Epidermal melanocyte (primary cell): ENCODE results near the gene FER.
"Not testable (repeated sequence)": the region's sequence is repeated elsewhere in the genome, so short reads cannot be mapped to it uniquely, and the experiment has no call there.

Experiments
- DNase-seq: peaks from one replicate; pipeline ENCODE4 v3.0.0; 2011; ENCODE audit warnings: low spot score; ENCODE audit not compliant: insufficient read length

Gene FER

GRCh38 chr5:108747774-108748400 lies at the start of gene FER:
TSS of gene FER (plus strand) at chr5:108747897. CDS start at chr5:108798183, 50,286 bp downstream.
- DNase-seq = no peak

- DNase-seq = not testable (repeated sequence)
Measured at GRCh38 chr5:108700388-108700787, 47.3 kb upstream of the FER start.

GRCh38 chr5:108700930-108701329 lies 46.8 kb upstream of the FER start:
- no peak for DNase-seq

GRCh38 chr5:108702546-108702945 lies 45.2 kb upstream of the FER start:
- no peak for DNase-seq

GRCh38 chr5:108703313-108703712 lies 44.4 kb upstream of the FER start:
- DNase-seq = no peak

- DNase-seq = no peak
Measured at GRCh38 chr5:108707141-108707540, 40.6 kb upstream of the FER start.

- DNase-seq = no peak
Measured at GRCh38 chr5:108711898-108712297, 35.8 kb upstream of the FER start.

GRCh38 chr5:108715408-108715807 lies 32.3 kb upstream of the FER start:
- DNase-seq = no peak

GRCh38 chr5:108720391-108720790 lies 27.3 kb upstream of the FER start:
- DNase-seq = no peak

GRCh38 chr5:108726446-108727235 lies 21.1 kb upstream of the FER start:
- no peak for DNase-seq

GRCh38 chr5:108727236-108727650 lies 20.5 kb upstream of the FER start:
- no peak for DNase-seq

GRCh38 chr5:108727651-108728565 lies 19.8 kb upstream of the FER start:
- peak; percentile 74 for DNase-seq

- DNase-seq = no peak
Measured at GRCh38 chr5:108728566-108729241, 19.0 kb upstream of the FER start.

- no peak for DNase-seq
Measured at GRCh38 chr5:108729242-108729615, 18.5 kb upstream of the FER start.

GRCh38 chr5:108730617-108731340 lies 16.9 kb upstream of the FER start:
- DNase-seq = no peak

- DNase-seq = no peak
Measured at GRCh38 chr5:108735790-108736189, 11.9 kb upstream of the FER start.

- DNase-seq = no peak
Measured at GRCh38 chr5:108736855-108737254, 10.8 kb upstream of the FER start.

- DNase-seq = no peak
Measured at GRCh38 chr5:108739376-108739775, 8.3 kb upstream of the FER start.

GRCh38 chr5:108739906-108740305 lies 7.8 kb upstream of the FER start:
- DNase-seq = no peak

GRCh38 chr5:108743319-108743718 lies 4.4 kb upstream of the FER start:
- DNase-seq = no peak

GRCh38 chr5:108743846-108744245 lies 3.9 kb upstream of the FER start:
- no peak for DNase-seq
